Mammary epithelial cell (primary cell): ENCODE data around the gene DYNLT3.

ENCODE experiments used
- EZH2 ChIP-seq: IDR thresholded peaks from 2 replicates; pipeline ENCODE4 v1.6.1; 2012; ENCODE audit warnings: low read length, inconsistent platforms, borderline replicate concordance
- TF ChIP-seq, protein P1 (sequence below), 2 donors: IDR thresholded peaks in 1 of 2; conservative IDR thresholded peaks in 1 of 2; 2 replicates each; pipeline ENCODE4 v1.5.1; 2011 to 2012; ENCODE audit warnings: inconsistent platforms in 2 of 2, low read length in 2 of 2, mild to moderate bottlenecking in 2 of 2, control low read depth in 1 of 2, low read depth in 1 of 2; ENCODE audit not compliant: insufficient read depth in 1 of 2; ENCODE audit errors: extremely low read depth in 1 of 2

DNA sequence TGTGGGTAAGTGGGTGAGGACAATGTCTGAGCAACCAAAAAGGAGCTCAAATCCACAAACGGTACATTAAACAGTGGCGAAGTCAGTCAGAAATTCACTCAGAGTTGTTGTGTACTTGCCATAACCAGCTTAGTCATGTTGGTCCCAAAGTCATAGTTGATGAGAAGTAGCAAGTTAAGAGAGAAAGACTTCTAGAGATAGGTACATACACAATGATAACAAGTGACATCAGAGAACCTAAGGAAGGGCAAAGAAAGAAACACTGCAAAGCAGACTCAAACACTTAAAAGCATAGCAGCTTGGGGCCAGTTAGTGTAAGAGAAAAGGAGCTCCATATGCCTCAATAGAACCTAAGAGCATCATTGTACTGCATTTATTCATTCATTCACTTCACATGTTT is 30.2 kb downstream of the DYNLT3 start:
- TF ChIP-seq, protein P1, sequence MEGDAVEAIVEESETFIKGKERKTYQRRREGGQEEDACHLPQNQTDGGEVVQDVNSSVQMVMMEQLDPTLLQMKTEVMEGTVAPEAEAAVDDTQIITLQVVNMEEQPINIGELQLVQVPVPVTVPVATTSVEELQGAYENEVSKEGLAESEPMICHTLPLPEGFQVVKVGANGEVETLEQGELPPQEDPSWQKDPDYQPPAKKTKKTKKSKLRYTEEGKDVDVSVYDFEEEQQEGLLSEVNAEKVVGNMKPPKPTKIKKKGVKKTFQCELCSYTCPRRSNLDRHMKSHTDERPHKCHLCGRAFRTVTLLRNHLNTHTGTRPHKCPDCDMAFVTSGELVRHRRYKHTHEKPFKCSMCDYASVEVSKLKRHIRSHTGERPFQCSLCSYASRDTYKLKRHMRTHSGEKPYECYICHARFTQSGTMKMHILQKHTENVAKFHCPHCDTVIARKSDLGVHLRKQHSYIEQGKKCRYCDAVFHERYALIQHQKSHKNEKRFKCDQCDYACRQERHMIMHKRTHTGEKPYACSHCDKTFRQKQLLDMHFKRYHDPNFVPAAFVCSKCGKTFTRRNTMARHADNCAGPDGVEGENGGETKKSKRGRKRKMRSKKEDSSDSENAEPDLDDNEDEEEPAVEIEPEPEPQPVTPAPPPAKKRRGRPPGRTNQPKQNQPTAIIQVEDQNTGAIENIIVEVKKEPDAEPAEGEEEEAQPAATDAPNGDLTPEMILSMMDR (conservative IDR thresholded peaks at IDR 0.05 in 1 of 2, IDR thresholded peaks at IDR 0.05 in 1 of 2; ENCODE audit: extremely low read depth in 1 of 2, insufficient read depth in 1 of 2, low read depth in 1 of 2, low read length in 2 of 2) = no peak
- no peak for TF ChIP-seq EZH2
